ENCODE results near the gene ADIPOR2. TPM values are rescaled to one million over a fixed set of nuclear protein-coding genes. Genes with fewer than 3 reads are reported as not detected.

Gene ADIPOR2
- total and polyA plus RNA-seq, 10 of the 15 experiments (the other 5 are each of a cell fraction or from before 2014, with no cell fraction given), result 8.6 to 65.0 (median 38.0) TPM

DNA sequence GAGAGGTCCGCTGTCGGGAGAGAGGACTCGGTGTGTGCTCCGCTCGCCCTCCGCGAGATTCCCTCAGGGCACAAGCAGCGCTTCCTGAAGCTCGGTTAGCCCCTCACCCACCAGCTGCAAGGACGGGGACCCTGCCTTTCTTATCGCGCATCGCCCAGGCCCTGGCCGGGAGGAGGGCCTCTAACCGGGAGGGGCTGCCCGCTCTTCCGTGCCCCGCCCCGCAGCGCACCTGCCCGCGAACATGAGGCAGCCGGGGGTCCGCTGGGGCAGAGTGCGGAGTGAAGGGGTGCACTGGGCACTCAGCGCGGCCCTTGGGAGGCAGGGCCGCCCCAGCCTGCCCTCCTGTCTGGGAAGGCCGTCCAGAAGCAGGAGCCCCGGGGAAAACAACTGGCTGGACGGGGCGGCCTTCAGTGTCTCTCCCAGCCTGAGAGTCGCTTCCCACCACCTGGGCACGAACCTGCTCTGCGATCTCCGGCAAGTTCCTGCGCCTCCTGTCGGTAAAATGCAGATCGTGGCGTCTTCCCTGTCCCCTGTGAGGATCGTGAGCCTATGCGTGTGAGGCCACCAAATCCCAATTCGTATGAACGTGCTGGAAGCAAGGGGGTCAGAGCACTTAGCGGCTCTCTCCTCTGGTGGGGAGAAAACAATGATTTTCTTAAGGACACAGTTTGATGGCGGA is 28.0 kb upstream of the ADIPOR2 start:
- CTCF ChIA-PET, result no interaction called here
- DNase-seq (ENCODE audit: low read depth, low spot score), result no peak
- POLR2A ChIA-PET, result no interaction called here
- WGBS (ENCODE audit: insufficient coverage, insufficient replicate concordance, low lambda C conversion rate, missing lambda C conversion rate), result 97% methylated on average over 32 of the region's 46 CpGs
- H3K4me2 ChIP-seq (ENCODE audit: control insufficient read depth, insufficient read depth), result no peak overlapping the region; the same call in 1 of the 2 replicates
- RAD21 ChIA-PET (ENCODE audit: unreplicated experiment), result no interaction called here
- H3K27me3 ChIP-seq (replicated peaks in 1 of 2; ENCODE audit: control insufficient read depth in 2 of 2, insufficient read depth in 2 of 2, low read length in 1 of 2), result no peaks in the 10 kb centered on the region
- no peaks in the 10 kb centered on the region for H3K36me3 ChIP-seq (ENCODE audit: control insufficient read depth in 2 of 2, insufficient read depth in 2 of 2, low read length in 1 of 2)
- no peaks in the 10 kb centered on the region for H3K9me3 ChIP-seq (replicated peaks; ENCODE audit: control insufficient read depth, insufficient read depth, low read length)
- no peak overlapping the region for H3K9ac ChIP-seq (ENCODE audit: control insufficient read depth, insufficient read depth, low read length)
- TF ChIP-seq GATAD2B (conservative IDR thresholded peaks at IDR 0.05; ENCODE audit: low read depth), result peak; percentile 44; the same call in 1 of the 2 replicates
- 0 out of 2 replicates have a peak, but pooled peaks have one; percentile 31 for TF ChIP-seq MLLT1 (IDR thresholded peaks at IDR 0.05)
- TF ChIP-seq IKZF2 (IDR thresholded peaks at IDR 0.05), result no peak
- TF ChIP-seq ETV6 (conservative IDR thresholded peaks at IDR 0.05 in 1 of 2, IDR thresholded peaks at IDR 0.05 in 1 of 2; ENCODE audit: borderline replicate concordance in 1 of 2, low read depth in 1 of 2), result 0 out of 4 replicates have a peak, but pooled peaks of 1 of the 2 experiments have one; percentile 32
- no peak overlapping the region for H3K27ac ChIP-seq (ENCODE audit: control insufficient read depth, insufficient read depth)
- H3K4me3 ChIP-seq, result no peak overlapping the region
- no peaks in the 10 kb centered on the region for H3K4me1 ChIP-seq (ENCODE audit: control insufficient read depth, insufficient read depth, low read length)
- H2AFZ ChIP-seq (ENCODE audit: control insufficient read depth, low read depth, low read length), result no peak overlapping the region
- ATAC-seq, result no peak
- SMC1A ChIA-PET (ENCODE audit: uncharacterized antibody, unreplicated experiment), result no interaction called here
- no peaks in the 10 kb centered on the region for H4K20me1 ChIP-seq (ENCODE audit: control insufficient read depth, insufficient read depth)
- in situ Hi-C loops (cut with MboI) (no loop called here), intact Hi-C loops (cut with micrococcal nuclease; ENCODE audit: unreplicated experiment) (no loop called here)
- no peaks in the 10 kb centered on the region for H3K79me2 ChIP-seq (ENCODE audit: control insufficient read depth, insufficient read depth, low read length)
- no peak for FAIRE-seq
- BruUV-seq (replicated peaks), result no TSS peak

All from GM12878 (cell line).